VCaP (cell line): ENCODE measurements around the gene NCKAP5L.

ENCODE experiments used
- H3K27ac ChIP-seq: fragments of 450-650 bp; 2 replicates; pipeline ENCODE4 v1.5.1; 2017
- CTCF ChIP-seq: fragments of 450-650 bp; conservative IDR thresholded peaks from 2 replicates; pipeline ENCODE4 v1.5.1; 2017; ENCODE audit warnings: mild to moderate bottlenecking, moderate library complexity

NCKAP5L gene

GRCh38 chr12:49825971-49826421, 2.2 kb downstream of the NCKAP5L start:
- TF ChIP-seq CTCF: no peak
- H3K27ac ChIP-seq: no peak overlapping the region

- H3K27ac ChIP-seq: no peak overlapping the region
- no peak for TF ChIP-seq CTCF
These were observed 2.7 kb downstream of the NCKAP5L start for GRCh38 chr12:49825360-49825970.

GRCh38 chr12:49824895-49825294, 3.3 kb downstream of the NCKAP5L start:
- H3K27ac ChIP-seq: no peak overlapping the region
- TF ChIP-seq CTCF: no peak

GRCh38 chr12:49824416-49824815, 3.8 kb downstream of the NCKAP5L start:
- no peak overlapping the region for H3K27ac ChIP-seq
- no peak for TF ChIP-seq CTCF

GRCh38 chr12:49823951-49824350, 4.3 kb downstream of the NCKAP5L start:
- TF ChIP-seq CTCF: no peak
- H3K27ac ChIP-seq: no peak overlapping the region

GRCh38 chr12:49823350-49823749, 4.9 kb downstream of the NCKAP5L start:
- H3K27ac ChIP-seq: no peak overlapping the region
- TF ChIP-seq CTCF: no peak

GRCh38 chr12:49821373-49822287, 6.6 kb downstream of the NCKAP5L start:
- TF ChIP-seq CTCF: no peak
- no peak overlapping the region for H3K27ac ChIP-seq
